HepG2 (cell line): ENCODE data around the gene ARID1A. TPM values are rescaled to one million over a fixed set of nuclear protein-coding genes. Genes with fewer than 3 reads are reported as not detected.

Experiments used
- ASH2L ChIP-seq: fragments of 300-600, 200-600 bp; sonication (generic); IDR thresholded peaks from 2 replicates; pipeline ENCODE4 v1.7.0; 2017; ENCODE audit warnings: low read depth, mild to moderate bottlenecking, moderate library complexity, mixed read lengths, low read length; ENCODE audit not compliant: insufficient read length
- BRD4 ChIP-seq: sonication (generic); formaldehyde crosslinking; IDR thresholded peaks from 2 replicates; pipeline ENCODE4 v1.4.0; 2020; ENCODE audit warnings: missing genetic modification reagents
- CBFB ChIP-seq: sonication (generic); formaldehyde crosslinking; IDR thresholded peaks from 2 replicates; pipeline ENCODE4 v1.4.0; 2020; ENCODE audit warnings: missing genetic modification reagents
- HIVEP1 ChIP-seq: sonication (generic); formaldehyde crosslinking; IDR thresholded peaks from 2 replicates; pipeline ENCODE4 v1.4.0; 2020; ENCODE audit warnings: mild to moderate bottlenecking, missing genetic modification reagents
- RBM22 ChIP-seq: fragments of 200-400 bp; formaldehyde crosslinking; optimal IDR thresholded peaks from 2 replicates; pipeline ENCODE3; 2017; ENCODE audit warnings: mild to moderate bottlenecking, low read length, moderate library complexity
- ZHX2 ChIP-seq, 2 experiments: sonication (generic) in 1 of 2; formaldehyde crosslinking in 1 of 2; IDR thresholded peaks; 2 replicates each; pipeline versions ENCODE4 v1.6.1 to v1.9.0; 2014 to 2022; ENCODE audit warnings: antibody characterized with exemption in 1 of 2, borderline replicate concordance in 1 of 2, inconsistent platforms in 1 of 2, low read depth in 1 of 2, missing genetic modification reagents in 1 of 2
- ZNF343 ChIP-seq: sonication (generic); formaldehyde crosslinking; IDR thresholded peaks from 2 replicates; pipeline ENCODE4 v1.4.0; 2020; ENCODE audit warnings: mild to moderate bottlenecking, missing genetic modification reagents
- ZNF468 ChIP-seq: sonication (generic); formaldehyde crosslinking; IDR thresholded peaks from 2 replicates; pipeline ENCODE4 v1.8.0; 2022; ENCODE audit warnings: mild to moderate bottlenecking, moderate library complexity, missing genetic modification reagents
- ZNF547 ChIP-seq: sonication (generic); formaldehyde crosslinking; IDR thresholded peaks from 2 replicates; pipeline ENCODE4 v1.5.1; 2020; ENCODE audit warnings: mild to moderate bottlenecking, missing genetic modification reagents
- ZNF564 ChIP-seq: sonication (generic); formaldehyde crosslinking; IDR thresholded peaks from 2 replicates; pipeline ENCODE4 v1.8.1; 2023; ENCODE audit warnings: mild to moderate bottlenecking, missing genetic modification reagents
- polyA plus RNA-seq, 8 experiments: library from polyadenylated mRNA; depleted of rRNA in 3 of 8; stranded (reverse) in 7 of 8; unstranded in 1 of 8; fragments of >200 nt; fragmentation: Illumina TruSeq in 4 of 8; extraction: Trizol in 4 of 8; gene quantifications; 2 replicates each; pipeline versions ENCODE4 v1.2.1 to v1.2.3, GENCODE V29; 2011 to 2016; ENCODE audit warnings: low read depth in 4 of 8, missing spikeins in 1 of 8, mixed read lengths in 1 of 8; ENCODE audit not compliant: insufficient read depth in 1 of 8
- total RNA-seq, 5 experiments: library from RNA; depleted of rRNA; stranded (reverse); fragments of >200 nt; fragmentation: Illumina TruSeq; extraction: Trizol; gene quantifications; 2 replicates each; pipeline ENCODE4 v1.2.3, GENCODE V29; 2016; ENCODE audit warnings: low read depth in 1 of 5

ARID1A gene
- total and polyA plus RNA-seq, 2 of the 13 experiments (the other 11 are each of a cell fraction or from before 2014, with no cell fraction given): 11.9 to 15.9 TPM

- TF ChIP-seq ASH2L: no peak
- TF ChIP-seq CBFB (CRISPR knock-in tag): no peak
- TF ChIP-seq HIVEP1 (CRISPR knock-in tag): no peak
- TF ChIP-seq ZNF547 (CRISPR knock-in tag): no peak
- no peak for TF ChIP-seq ZHX2 (IDR thresholded peaks at IDR 0.05; ENCODE audit: low read depth)
- no peak for TF ChIP-seq ZHX2 (CRISPR knock-in tag; IDR thresholded peaks at IDR 0.05; ENCODE audit: borderline replicate concordance)
- no peak for TF ChIP-seq ZNF564 (CRISPR knock-in tag)
- TF ChIP-seq ZNF468 (CRISPR knock-in tag): no peak
- no peak for TF ChIP-seq ZNF343
- TF ChIP-seq BRD4 (CRISPR knock-in tag): no peak
- TF ChIP-seq RBM22: no peak
- TF ChIP-seq, all 625 proteins: peak for 0
Observed at GRCh38 chr1:26733982-26734381, 38.2 kb downstream of the ARID1A start (continued).
